Thyroid gland (tissue), 4 donors: ENCODE results near the gene PRICKLE1. TPM values are rescaled to one million over a fixed set of nuclear protein-coding genes. Genes with fewer than 3 reads are reported as not detected.

ENCODE experiments used
- DNase-seq, 2 donors: peaks; one replicate each; pipeline ENCODE4 v3.0.0-alpha.2; 2019
- H3K27ac ChIP-seq, 3 donors: fragments of 200-600 bp; sonication (generic); 1 replicate in 2 of 3; 2 replicates in 1 of 3; pipeline ENCODE4 v1.5.1; 2016 to 2019; ENCODE audit warnings: mild to moderate bottlenecking in 1 of 3, moderate library complexity in 1 of 3
- H3K27me3 ChIP-seq: fragments of 200-600 bp; sonication (generic); one replicate; pipeline ENCODE4 v1.5.1; 2019
- H3K36me3 ChIP-seq, 2 donors: fragments of 200-600 bp; sonication (generic); one replicate each; pipeline ENCODE4 v1.5.1; 2016 to 2019
- H3K4me1 ChIP-seq, 2 donors: fragments of 200-600 bp; sonication (generic); one replicate each; pipeline ENCODE4 v1.5.1; 2017 to 2019
- H3K4me3 ChIP-seq, 3 donors: fragments of 200-600 bp; sonication (generic); replicated peaks in 1 of 3; 1 replicate in 2 of 3; 2 replicates in 1 of 3; pipeline ENCODE4 v1.5.1; 2016; ENCODE audit warnings: mild to moderate bottlenecking in 1 of 3
- H3K9me3 ChIP-seq: fragments of 200-600 bp; sonication (generic); one replicate; pipeline ENCODE4 v1.5.1; 2017
- CTCF ChIP-seq, 6 experiments: fragments of 200-600 bp in 3 of 6; fragments of 450-650 bp in 3 of 6; sonication (generic) in 3 of 6; IDR thresholded peaks; one replicate each; pipeline ENCODE4 v1.5.1; 2016 to 2019; ENCODE audit warnings: antibody characterized with exemption in 6 of 6, mild to moderate bottlenecking in 2 of 6, inconsistent platforms in 1 of 6, moderate library complexity in 1 of 6
- POLR2A ChIP-seq, 2 donors: fragments of 450-650 bp; IDR thresholded peaks; one replicate each; pipeline ENCODE4 v1.6.1; 2017; ENCODE audit warnings: antibody characterized with exemption in 2 of 2, mild to moderate bottlenecking in 2 of 2, moderate library complexity in 1 of 2
- WGBS, 2 donors: methylation state at CpG; one replicate each; pipeline ENCODE4 v1.1.5; 2017; 5-methylcytosine and 5-hydroxymethylcytosine counted together
- intact Hi-C: fragments of 100-400 bp; cut with DNase I; formaldehyde crosslinking; loops from one replicate; pipeline ENCODE4 v1.15.1; 2023
- total RNA-seq, 4 donors: library from RNA; depleted of rRNA; stranded (reverse); fragments of >200 nt; gene quantifications; one replicate each; pipeline ENCODE4 v1.2.3, GENCODE V29; 2016

Gene PRICKLE1
- total RNA-seq, 4 donors from 2014 or later: 17.2 to 25.4 (median 19.6) TPM

- Histone ChIP-seq H3K36me3 (no peaks in the 10 kb centered on the region), H3K4me3 (no peak overlapping the region), H3K9me3 (no peaks in the 10 kb centered on the region), H3K4me1 (no peaks in the 10 kb centered on the region), H3K27ac (no peak overlapping the region), H3K27me3 (no peaks in the 10 kb centered on the region)
- no peak for DNase-seq
- TF ChIP-seq POLR2A (IDR thresholded peaks at IDR 0.05) (no peak), CTCF (IDR thresholded peaks at IDR 0.05) (no peak)
- WGBS, 2 donors: 78 to 84% methylated on average over 1 of the region's 1 CpG
- intact Hi-C loops: no loop called here
Observed at GRCh38 chr12:42560977-42561376, 28.6 kb downstream of the PRICKLE1 start.

GRCh38 chr12:42557586-42558172, 31.9 kb downstream of the PRICKLE1 start:
- DNase-seq: no peak
- WGBS, 2 donors: 85 to 86% methylated on average over 3 of the region's 3 CpGs
- no peak for TF ChIP-seq CTCF (IDR thresholded peaks at IDR 0.05)
- TF ChIP-seq POLR2A (IDR thresholded peaks at IDR 0.05): no peak
- Histone ChIP-seq H3K4me1 (no peaks in the 10 kb centered on the region), H3K36me3 (no peaks in the 10 kb centered on the region), H3K27ac (no peak overlapping the region), H3K27me3 (no peaks in the 10 kb centered on the region), H3K9me3 (no peaks in the 10 kb centered on the region), H3K4me3 (no peak overlapping the region)
- intact Hi-C loops: no loop called here

GRCh38 chr12:42556917-42557316, 32.6 kb downstream of the PRICKLE1 start:
- Histone ChIP-seq H3K4me1 (no peaks in the 10 kb centered on the region), H3K9me3 (no peaks in the 10 kb centered on the region), H3K36me3 (no peaks in the 10 kb centered on the region), H3K27ac (no peak overlapping the region), H3K4me3 (no peak overlapping the region), H3K27me3 (no peaks in the 10 kb centered on the region)
- intact Hi-C loops: no loop called here
- no peak for DNase-seq
- no peak for TF ChIP-seq CTCF (IDR thresholded peaks at IDR 0.05)
- no peak for TF ChIP-seq POLR2A (IDR thresholded peaks at IDR 0.05)
- 75 to 78% methylated on average over 2 of the region's 2 CpGs for WGBS, 2 donors

- WGBS, 2 donors: 48 to 53% methylated on average over 16 to 17 of the region's 17 CpGs
- no peak for TF ChIP-seq POLR2A (IDR thresholded peaks at IDR 0.05)
- no peak for TF ChIP-seq CTCF (IDR thresholded peaks at IDR 0.05)
Observed at GRCh38 chr12:42552822-42553221, 36.7 kb downstream of the PRICKLE1 start.

GRCh38 chr12:42550800-42551199, 38.7 kb downstream of the PRICKLE1 start:
- intact Hi-C loops: no loop called here
- no peaks in the 10 kb centered on the region for H3K27me3 ChIP-seq
- no peak overlapping the region for H3K4me3 ChIP-seq
- H3K27ac ChIP-seq: no peak overlapping the region
- no peaks in the 10 kb centered on the region for H3K4me1 ChIP-seq
- TF ChIP-seq POLR2A (IDR thresholded peaks at IDR 0.05) (no peak), CTCF (IDR thresholded peaks at IDR 0.05) (no peak)
- no peaks in the 10 kb centered on the region for H3K36me3 ChIP-seq
- H3K9me3 ChIP-seq: no peaks in the 10 kb centered on the region
- DNase-seq: no peak

More at GRCh38 chr12:42552822-42553221, 36.7 kb downstream of the PRICKLE1 start:
- H3K27me3 ChIP-seq: no peaks in the 10 kb centered on the region
- H3K4me3 ChIP-seq: no peak overlapping the region
- DNase-seq: no peak
- no peak overlapping the region for H3K27ac ChIP-seq
- intact Hi-C loops: no loop called here
- no peaks in the 10 kb centered on the region for H3K9me3 ChIP-seq
- no peaks in the 10 kb centered on the region for H3K4me1 ChIP-seq
- H3K36me3 ChIP-seq: no peaks in the 10 kb centered on the region
